ENCODE measurements around the gene PALLD. TPM values are rescaled to one million over a fixed set of nuclear protein-coding genes. Genes with fewer than 3 reads are reported as not detected.

Gene PALLD
- total RNA-seq, 1 donor from 2014 or later, result 16.4 TPM

DNA sequence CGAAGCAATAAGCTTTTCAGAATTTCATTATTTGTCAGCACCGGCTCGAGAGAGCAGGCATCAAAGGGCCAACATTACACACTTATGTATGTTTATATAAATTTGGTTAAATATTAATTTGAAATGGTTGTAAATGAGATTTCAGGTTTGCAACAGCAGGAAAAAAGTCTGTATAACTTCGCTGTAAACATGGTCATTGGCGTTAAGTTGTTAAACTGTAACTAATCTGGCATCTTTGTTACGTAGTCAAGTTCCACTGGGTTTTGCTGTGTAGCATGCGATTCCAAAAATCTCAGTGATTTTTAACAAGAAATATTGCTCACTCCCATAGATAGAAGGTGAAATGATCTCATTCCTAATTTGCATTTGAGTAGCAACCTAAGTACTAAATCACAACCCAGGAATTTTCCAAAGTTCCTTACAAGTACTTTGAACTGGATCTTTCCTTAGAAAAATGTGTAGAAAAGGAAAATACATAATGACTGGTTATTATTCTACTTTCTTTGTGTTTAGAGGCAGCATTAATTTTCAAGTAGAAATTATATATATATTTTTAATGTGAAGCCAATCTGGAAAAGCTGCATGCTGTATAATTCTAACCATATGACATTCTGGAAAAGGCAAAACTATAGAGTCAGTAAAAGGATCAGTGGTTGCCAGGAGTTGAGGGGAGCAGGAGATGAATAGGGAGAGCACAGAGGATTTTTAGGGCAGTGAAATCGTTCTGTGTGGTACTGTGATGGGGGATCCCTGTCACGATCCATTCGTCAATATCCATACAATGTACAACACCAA, 291.1 kb downstream of the PALLD start:
- Mint-ChIP-seq H3K36me3 (ENCODE audit: low read depth, unreplicated experiment) (no peaks in the 10 kb centered on the region), H3K4me3 (ENCODE audit: unreplicated experiment) (no peak overlapping the region), H3K4me1 (ENCODE audit: unreplicated experiment) (no peaks in the 10 kb centered on the region), H3K9me3 (ENCODE audit: unreplicated experiment) (no peaks in the 10 kb centered on the region), H3K27me3 (ENCODE audit: unreplicated experiment) (peaks cover 3% of the 10 kb centered on the region), H3K27ac (ENCODE audit: unreplicated experiment) (no peak overlapping the region)
- DNase-seq (ENCODE audit: low spot score), result no peak
- TF ChIP-seq, protein P1, sequence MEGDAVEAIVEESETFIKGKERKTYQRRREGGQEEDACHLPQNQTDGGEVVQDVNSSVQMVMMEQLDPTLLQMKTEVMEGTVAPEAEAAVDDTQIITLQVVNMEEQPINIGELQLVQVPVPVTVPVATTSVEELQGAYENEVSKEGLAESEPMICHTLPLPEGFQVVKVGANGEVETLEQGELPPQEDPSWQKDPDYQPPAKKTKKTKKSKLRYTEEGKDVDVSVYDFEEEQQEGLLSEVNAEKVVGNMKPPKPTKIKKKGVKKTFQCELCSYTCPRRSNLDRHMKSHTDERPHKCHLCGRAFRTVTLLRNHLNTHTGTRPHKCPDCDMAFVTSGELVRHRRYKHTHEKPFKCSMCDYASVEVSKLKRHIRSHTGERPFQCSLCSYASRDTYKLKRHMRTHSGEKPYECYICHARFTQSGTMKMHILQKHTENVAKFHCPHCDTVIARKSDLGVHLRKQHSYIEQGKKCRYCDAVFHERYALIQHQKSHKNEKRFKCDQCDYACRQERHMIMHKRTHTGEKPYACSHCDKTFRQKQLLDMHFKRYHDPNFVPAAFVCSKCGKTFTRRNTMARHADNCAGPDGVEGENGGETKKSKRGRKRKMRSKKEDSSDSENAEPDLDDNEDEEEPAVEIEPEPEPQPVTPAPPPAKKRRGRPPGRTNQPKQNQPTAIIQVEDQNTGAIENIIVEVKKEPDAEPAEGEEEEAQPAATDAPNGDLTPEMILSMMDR (IDR thresholded peaks at IDR 0.05; ENCODE audit: unreplicated experiment), result no peak

DNA sequence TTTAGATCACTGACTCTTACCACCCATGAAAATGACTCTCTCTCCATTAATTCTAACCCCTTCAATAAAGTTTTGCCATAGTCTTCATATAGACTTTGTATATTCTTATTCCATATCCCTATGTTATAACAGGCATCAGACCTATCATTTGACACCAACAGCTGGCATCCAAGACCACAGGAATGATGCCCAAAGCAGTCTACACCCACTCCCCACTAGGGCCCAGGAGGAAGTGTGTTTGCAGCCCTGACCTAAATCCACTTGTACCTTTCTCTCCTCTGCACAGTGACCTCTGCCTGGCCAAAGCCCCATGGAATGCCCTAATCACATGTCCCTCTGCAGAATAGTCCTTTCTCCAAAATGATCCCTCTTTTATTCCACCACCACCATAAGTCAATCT, 294.0 kb downstream of the PALLD start:
- DNase-seq (ENCODE audit: low spot score), result no peak
- TF ChIP-seq, protein P1 (IDR thresholded peaks at IDR 0.05; ENCODE audit: unreplicated experiment), result no peak
- Mint-ChIP-seq H3K27me3 (ENCODE audit: unreplicated experiment) (peaks cover 3% of the 10 kb centered on the region), H3K36me3 (ENCODE audit: low read depth, unreplicated experiment) (no peaks in the 10 kb centered on the region), H3K4me1 (ENCODE audit: unreplicated experiment) (no peaks in the 10 kb centered on the region), H3K4me3 (ENCODE audit: unreplicated experiment) (no peak overlapping the region), H3K9me3 (ENCODE audit: unreplicated experiment) (no peaks in the 10 kb centered on the region), H3K27ac (ENCODE audit: unreplicated experiment) (no peak overlapping the region)

DNA sequence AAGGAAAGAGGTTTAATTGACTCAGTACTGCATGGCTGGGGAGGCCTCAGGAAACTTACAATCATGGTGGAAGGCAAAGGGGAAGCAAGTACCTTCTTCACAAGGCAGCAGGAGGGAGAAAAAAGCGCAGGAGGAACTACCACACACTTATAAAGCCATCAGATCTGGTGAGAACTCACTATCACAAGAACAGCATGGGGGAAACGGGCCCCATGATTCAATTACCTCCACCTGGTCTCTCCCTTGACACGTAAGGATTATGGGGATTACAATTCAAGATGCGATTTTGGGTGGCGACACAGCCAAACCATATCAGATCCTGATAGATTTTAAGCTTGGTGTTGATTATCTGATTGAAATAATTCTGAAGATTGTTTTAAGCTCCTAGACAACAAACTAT, 294.5 kb downstream of the PALLD start:
- no peak for DNase-seq (ENCODE audit: low spot score)
- Mint-ChIP-seq H3K36me3 (ENCODE audit: low read depth, unreplicated experiment) (no peaks in the 10 kb centered on the region), H3K27ac (ENCODE audit: unreplicated experiment) (no peak overlapping the region), H3K4me3 (ENCODE audit: unreplicated experiment) (no peak overlapping the region), H3K4me1 (ENCODE audit: unreplicated experiment) (no peaks in the 10 kb centered on the region), H3K9me3 (ENCODE audit: unreplicated experiment) (no peaks in the 10 kb centered on the region), H3K27me3 (ENCODE audit: unreplicated experiment) (peaks cover 3% of the 10 kb centered on the region)
- TF ChIP-seq, protein P1 (IDR thresholded peaks at IDR 0.05; ENCODE audit: unreplicated experiment), result no peak

DNA sequence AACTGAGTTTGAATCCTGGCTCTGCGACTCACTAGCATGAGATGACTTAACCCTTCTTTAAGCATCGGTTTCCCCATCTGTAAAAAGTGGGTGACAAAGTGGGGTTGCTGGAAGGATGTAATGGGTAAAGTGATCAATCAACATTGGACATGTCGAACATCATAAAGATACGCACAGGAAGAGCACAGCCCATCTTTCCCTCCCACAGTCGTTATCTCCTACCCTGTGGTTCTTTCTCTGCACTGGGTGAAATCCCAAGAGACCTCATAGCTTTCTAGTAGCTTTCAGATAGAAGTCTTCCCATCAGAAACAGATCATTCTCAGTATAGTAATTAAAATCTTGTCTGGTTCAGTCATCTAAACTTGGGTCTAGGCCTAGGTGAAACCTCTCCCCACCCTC, 296.7 kb downstream of the PALLD start:
- no peaks in the 10 kb centered on the region for H3K9me3 Mint-ChIP-seq (ENCODE audit: unreplicated experiment)
- H3K36me3 Mint-ChIP-seq (ENCODE audit: low read depth, unreplicated experiment), result no peaks in the 10 kb centered on the region
- H3K27ac Mint-ChIP-seq (ENCODE audit: unreplicated experiment), result no peak overlapping the region
- DNase-seq (ENCODE audit: low spot score), result no peak
- peaks cover 3% of the 10 kb centered on the region for H3K27me3 Mint-ChIP-seq (ENCODE audit: unreplicated experiment)
- TF ChIP-seq, protein P1 (IDR thresholded peaks at IDR 0.05; ENCODE audit: unreplicated experiment), result no peak
- no peaks in the 10 kb centered on the region for H3K4me1 Mint-ChIP-seq (ENCODE audit: unreplicated experiment)
- H3K4me3 Mint-ChIP-seq (ENCODE audit: unreplicated experiment), result no peak overlapping the region

DNA sequence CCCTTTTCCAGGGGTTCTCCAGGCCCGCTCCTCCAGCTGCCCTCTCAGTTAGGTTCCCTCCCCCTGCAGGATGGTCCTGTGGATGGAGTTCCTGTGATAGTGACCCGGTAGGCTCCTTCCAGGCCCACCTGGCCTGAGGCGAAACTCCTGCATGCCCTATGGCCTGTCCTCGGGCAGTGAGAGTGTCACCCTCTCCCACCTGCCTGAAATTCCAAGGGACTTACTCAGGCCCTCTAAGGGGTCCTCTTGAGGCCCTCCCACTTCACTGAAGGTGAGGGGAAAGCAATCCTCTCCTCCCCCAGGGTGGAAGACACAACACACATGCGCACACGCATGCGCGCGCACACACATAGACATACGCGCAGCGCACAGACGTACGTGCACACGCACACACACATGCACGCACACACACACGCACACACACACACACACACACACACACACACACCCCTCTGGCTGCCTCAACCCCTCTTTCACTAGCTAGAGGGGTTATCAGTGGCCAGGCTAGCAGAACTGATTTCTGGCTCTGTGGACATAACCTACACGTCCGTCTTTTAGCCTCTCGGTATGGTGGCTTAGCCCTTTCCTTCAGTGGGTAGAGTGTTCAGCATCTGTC, 297.3 kb downstream of the PALLD start:
- peaks cover 3% of the 10 kb centered on the region for H3K27me3 Mint-ChIP-seq (ENCODE audit: unreplicated experiment)
- TF ChIP-seq, protein P1 (IDR thresholded peaks at IDR 0.05; ENCODE audit: unreplicated experiment), result no peak
- H3K4me1 Mint-ChIP-seq (ENCODE audit: unreplicated experiment), result no peaks in the 10 kb centered on the region
- no peaks in the 10 kb centered on the region for H3K9me3 Mint-ChIP-seq (ENCODE audit: unreplicated experiment)
- no peak overlapping the region for H3K4me3 Mint-ChIP-seq (ENCODE audit: unreplicated experiment)
- no peak overlapping the region for H3K27ac Mint-ChIP-seq (ENCODE audit: unreplicated experiment)
- DNase-seq (ENCODE audit: low spot score), result no peak
- H3K36me3 Mint-ChIP-seq (ENCODE audit: low read depth, unreplicated experiment), result no peaks in the 10 kb centered on the region
